Neural cell (in vitro differentiated cells): ENCODE measurements around the gene SLC35E1. TPM values are rescaled to one million over a fixed set of nuclear protein-coding genes. Genes with fewer than 3 reads are reported as not detected.

ENCODE experiments used
- H2AFZ ChIP-seq: fragments of 200-600, 300-800 bp; sonication (generic), shearing (Covaris generic); 2 replicates; pipeline ENCODE4 v1.6.0; 2014; ENCODE audit warnings: low read depth, mild to moderate bottlenecking, antibody characterized with exemption, low read length, moderate library complexity
- H3F3A ChIP-seq: fragments of 200-600 bp; shearing (Covaris generic); 2 replicates; pipeline ENCODE4 v1.6.1; 2016; ENCODE audit warnings: mild to moderate bottlenecking, moderate library complexity, mixed read lengths, antibody characterized with exemption, low read length; ENCODE audit not compliant: insufficient read depth, poor library complexity, severe bottlenecking
- H3K27ac ChIP-seq: fragments of 200-600, 300-800 bp; sonication (generic), shearing (Covaris generic); 2 replicates; pipeline ENCODE4 v1.5.1; 2014; ENCODE audit warnings: mild to moderate bottlenecking, low read length, moderate library complexity
- H3K27me3 ChIP-seq: fragments of 300-800, 200-600 bp; sonication (generic), shearing (Covaris generic); 2 replicates; pipeline ENCODE4 v1.6.0; 2014; ENCODE audit warnings: mild to moderate bottlenecking, low read depth, low read length, moderate library complexity; ENCODE audit not compliant: insufficient read depth
- H3K36me3 ChIP-seq: fragments of 300-800, 200-600 bp; sonication (generic), shearing (Covaris generic); 2 replicates; pipeline ENCODE4 v1.5.1; 2014; ENCODE audit warnings: mild to moderate bottlenecking, antibody characterized with exemption, low read length, moderate library complexity; ENCODE audit not compliant: insufficient read depth
- H3K4me2 ChIP-seq: fragments of 300-800, 200-600 bp; sonication (generic), shearing (Covaris generic); 2 replicates; pipeline ENCODE4 v1.6.0; 2014; ENCODE audit warnings: mild to moderate bottlenecking, low read length
- H3K4me3 ChIP-seq: fragments of 300-800, 200-600 bp; sonication (generic), shearing (Covaris generic); 2 replicates; pipeline ENCODE4 v1.5.1; 2014; ENCODE audit warnings: mild to moderate bottlenecking, low read length, moderate library complexity
- H3K79me2 ChIP-seq: fragments of 200-600 bp; shearing (Covaris generic); replicated peaks from 2 replicates; pipeline ENCODE4 v1.6.0; 2014; ENCODE audit warnings: mild to moderate bottlenecking, low read length, moderate library complexity; ENCODE audit not compliant: insufficient read depth
- H3K9ac ChIP-seq: fragments of 300-800, 200-600 bp; sonication (generic), shearing (Covaris generic); 2 replicates; pipeline ENCODE4 v1.6.1; 2016; ENCODE audit warnings: mild to moderate bottlenecking, low read length, mixed read lengths
- H3K9me2 ChIP-seq: fragments of 200-600 bp; shearing (Covaris generic); 2 replicates; pipeline ENCODE4 v1.6.1; 2016; ENCODE audit warnings: mild to moderate bottlenecking, low read length, mixed read lengths; ENCODE audit not compliant: insufficient read depth
- H3K9me3 ChIP-seq: fragments of 200-600, 300-800 bp; sonication (generic), shearing (Covaris generic); 2 replicates; pipeline ENCODE4 v1.6.1; 2016; ENCODE audit warnings: mild to moderate bottlenecking, mixed run types, low read length, moderate library complexity, mixed read lengths
- H4K20me1 ChIP-seq: fragments of 200-600 bp; shearing (Covaris generic); 2 replicates; pipeline ENCODE4 v1.6.1; 2016; ENCODE audit warnings: mild to moderate bottlenecking, mixed run types; ENCODE audit not compliant: insufficient read depth
- CTCF ChIP-seq: fragments of 450-650 bp; IDR thresholded peaks from 2 replicates; pipeline ENCODE4 v1.5.1; 2014; ENCODE audit warnings: antibody characterized with exemption, mild to moderate bottlenecking, moderate library complexity; ENCODE audit not compliant: poor library complexity, severe bottlenecking
- EP300 ChIP-seq: fragments of 450-650 bp; conservative IDR thresholded peaks from 2 replicates; pipeline ENCODE4 v1.6.1; 2014; ENCODE audit warnings: antibody characterized with exemption, mild to moderate bottlenecking, moderate library complexity; ENCODE audit not compliant: poor library complexity, severe bottlenecking
- EZH2 ChIP-seq: fragments of 200-600, 300-800 bp; shearing (Covaris generic), sonication (generic); IDR thresholded peaks from 2 replicates; pipeline ENCODE4 v1.6.1; 2014; ENCODE audit warnings: antibody characterized with exemption, low read length, borderline replicate concordance, mild to moderate bottlenecking; ENCODE audit not compliant: insufficient read depth, poor library complexity, severe bottlenecking
- MXI1 ChIP-seq: fragments of 450-650 bp; conservative IDR thresholded peaks from 2 replicates; pipeline ENCODE4 v1.6.1; 2014; ENCODE audit warnings: antibody characterized with exemption, mild to moderate bottlenecking; ENCODE audit not compliant: poor library complexity, severe bottlenecking
- POLR2AphosphoS5 ChIP-seq: IDR thresholded peaks from 2 replicates; pipeline ENCODE4 v1.6.1; 2012
- RAD21 ChIP-seq: fragments of 450-650 bp; conservative IDR thresholded peaks from 2 replicates; pipeline ENCODE4 v1.6.1; 2014; ENCODE audit warnings: antibody characterized with exemption, mild to moderate bottlenecking, moderate library complexity
- REST ChIP-seq: IDR thresholded peaks from 2 replicates; pipeline ENCODE4 v1.6.1; 2012; ENCODE audit warnings: borderline replicate concordance
- SMC3 ChIP-seq: fragments of 450-650 bp; conservative IDR thresholded peaks from 2 replicates; pipeline ENCODE4 v1.6.1; 2014; ENCODE audit warnings: antibody characterized with exemption, mild to moderate bottlenecking, moderate library complexity; ENCODE audit not compliant: poor library complexity
- TAF1 ChIP-seq: IDR thresholded peaks from 2 replicates; pipeline ENCODE4 v1.6.1; 2012; ENCODE audit warnings: low read depth
- polyA plus RNA-seq: library from polyadenylated mRNA; depleted of rRNA; stranded (reverse); fragments of >200 nt; gene quantifications from 2 replicates; pipeline ENCODE4 v1.2.3, GENCODE V29; 2014

SLC35E1 gene
- polyA plus RNA-seq, 1 donor from 2014 or later: 23.9 TPM

- Histone ChIP-seq H3K36me3 (no peaks in the 10 kb centered on the region), H4K20me1 (no peaks in the 10 kb centered on the region), H3K27me3 (no peaks in the 10 kb centered on the region), H3K4me2 (no peak overlapping the region), H3K27ac (no peak overlapping the region), H2AFZ (no peak overlapping the region), H3K4me3 (no peak overlapping the region), H3F3A (no peaks in the 10 kb centered on the region), H3K9ac (no peak overlapping the region), H3K9me3 (no peaks in the 10 kb centered on the region), H3K9me2 (no peaks in the 10 kb centered on the region), H3K79me2 (no peaks in the 10 kb centered on the region)
- TF ChIP-seq CTCF (no peak), EZH2 (no peak), POLR2AphosphoS5 (no peak), TAF1 (no peak), RAD21 (no peak), MXI1 (no peak), REST (no peak), EP300 (no peak), SMC3 (no peak)
Measured at GRCh38 chr19:16509141-16510061, 62.8 kb downstream of the SLC35E1 start.

- no peak overlapping the region for H3K27ac ChIP-seq
- H3K9ac ChIP-seq: no peak overlapping the region
- no peaks in the 10 kb centered on the region for H3K27me3 ChIP-seq
- H3K36me3 ChIP-seq: no peaks in the 10 kb centered on the region
- H3K4me3 ChIP-seq: no peak overlapping the region
- H3F3A ChIP-seq: no peaks in the 10 kb centered on the region
- H3K79me2 ChIP-seq: no peaks in the 10 kb centered on the region
- H3K9me3 ChIP-seq: no peaks in the 10 kb centered on the region
- no peaks in the 10 kb centered on the region for H3K9me2 ChIP-seq
- no peaks in the 10 kb centered on the region for H4K20me1 ChIP-seq
- no peak overlapping the region for H2AFZ ChIP-seq
- no peak for TF ChIP-seq RAD21
- TF ChIP-seq CTCF: no peak
- TF ChIP-seq REST: no peak
- TF ChIP-seq EZH2: no peak
- no peak for TF ChIP-seq MXI1
- TF ChIP-seq EP300: no peak
- no peak for TF ChIP-seq TAF1
- TF ChIP-seq SMC3: no peak
- no peak for TF ChIP-seq POLR2AphosphoS5
- no peak overlapping the region for H3K4me2 ChIP-seq
Measured at GRCh38 chr19:16508546-16508945, 63.7 kb downstream of the SLC35E1 start.
